Stimulated activated CD4-positive, alpha-beta T cell treated with anti-CD3 and anti-CD28 coated beads, TNF-alpha, amount 100 ng/mL, for 4 hours (primary cell): ENCODE results near the gene WNT6.
A peak's percentile ranks its signal among the peaks of the same experiment; 100 is the strongest.

ENCODE experiments used
- DNase-seq, 3 experiments: peaks; one replicate each; pipeline ENCODE4 v3.0.0-alpha.2; 2020; ENCODE audit warnings: low read depth in 3 of 3

Gene WNT6

GRCh38 chr2:218857371-218858137, 2.1 kb upstream of the WNT6 start:
- no peak for DNase-seq

DNA sequence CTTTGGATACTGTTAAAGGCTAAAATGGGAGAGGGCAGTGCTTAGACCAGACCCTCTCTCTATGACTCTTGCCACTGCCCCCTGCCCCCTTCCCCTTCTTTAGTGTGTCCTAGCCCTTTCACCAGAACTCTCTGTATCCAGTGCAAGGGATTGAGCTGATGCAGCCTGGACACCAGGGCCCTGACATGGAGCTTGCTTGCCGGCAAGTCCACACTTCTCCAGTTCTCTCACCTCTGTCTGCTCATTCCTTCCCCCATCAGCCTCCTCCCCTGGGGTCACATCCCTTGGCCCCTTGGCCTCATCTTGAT, 1.5 kb upstream of the WNT6 start:
- DNase-seq = no peak

DNA sequence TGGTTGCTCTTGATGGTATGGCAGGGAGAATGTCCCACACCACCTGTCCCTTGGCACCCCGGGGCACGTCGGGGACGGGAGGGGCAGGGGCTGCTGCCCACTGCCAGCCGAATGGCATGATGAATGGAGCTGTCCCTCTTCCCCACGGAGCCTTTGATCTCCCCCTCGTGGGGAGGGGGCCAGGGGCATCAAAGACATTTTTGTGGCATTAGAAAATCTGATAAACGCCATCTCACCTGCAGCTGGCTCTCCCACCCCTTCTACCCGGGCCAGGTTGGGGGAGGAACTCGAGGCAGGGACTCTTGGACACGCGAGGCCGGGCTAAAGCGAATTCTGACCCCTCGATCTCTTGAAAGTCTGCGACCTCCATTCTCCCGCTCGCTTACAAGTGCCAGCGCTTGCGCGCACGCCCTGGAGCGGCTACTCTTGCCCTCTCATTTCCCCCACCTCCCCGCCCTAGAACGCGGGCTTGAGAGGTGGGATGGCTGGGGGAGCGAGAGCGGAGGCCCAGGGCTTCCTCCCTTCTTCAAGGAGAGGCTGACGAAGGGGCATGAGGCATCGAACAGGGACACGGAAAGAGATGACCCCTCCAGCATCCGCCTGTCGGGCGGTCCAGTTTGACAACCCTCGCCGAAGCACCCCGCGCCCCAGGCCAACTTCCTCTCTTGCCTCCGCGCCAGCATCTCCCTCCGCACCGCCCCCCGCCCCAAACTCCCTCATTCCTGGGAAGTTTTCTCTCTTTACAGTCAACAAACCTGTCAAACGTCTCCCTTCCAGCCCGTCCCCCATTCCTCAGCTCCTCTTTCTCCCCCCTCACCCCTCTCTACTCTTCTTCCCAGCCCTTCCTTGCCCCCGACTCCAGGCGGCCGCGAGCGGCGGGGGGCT, 692 bp upstream of the WNT6 start:
- no peak for DNase-seq

DNA sequence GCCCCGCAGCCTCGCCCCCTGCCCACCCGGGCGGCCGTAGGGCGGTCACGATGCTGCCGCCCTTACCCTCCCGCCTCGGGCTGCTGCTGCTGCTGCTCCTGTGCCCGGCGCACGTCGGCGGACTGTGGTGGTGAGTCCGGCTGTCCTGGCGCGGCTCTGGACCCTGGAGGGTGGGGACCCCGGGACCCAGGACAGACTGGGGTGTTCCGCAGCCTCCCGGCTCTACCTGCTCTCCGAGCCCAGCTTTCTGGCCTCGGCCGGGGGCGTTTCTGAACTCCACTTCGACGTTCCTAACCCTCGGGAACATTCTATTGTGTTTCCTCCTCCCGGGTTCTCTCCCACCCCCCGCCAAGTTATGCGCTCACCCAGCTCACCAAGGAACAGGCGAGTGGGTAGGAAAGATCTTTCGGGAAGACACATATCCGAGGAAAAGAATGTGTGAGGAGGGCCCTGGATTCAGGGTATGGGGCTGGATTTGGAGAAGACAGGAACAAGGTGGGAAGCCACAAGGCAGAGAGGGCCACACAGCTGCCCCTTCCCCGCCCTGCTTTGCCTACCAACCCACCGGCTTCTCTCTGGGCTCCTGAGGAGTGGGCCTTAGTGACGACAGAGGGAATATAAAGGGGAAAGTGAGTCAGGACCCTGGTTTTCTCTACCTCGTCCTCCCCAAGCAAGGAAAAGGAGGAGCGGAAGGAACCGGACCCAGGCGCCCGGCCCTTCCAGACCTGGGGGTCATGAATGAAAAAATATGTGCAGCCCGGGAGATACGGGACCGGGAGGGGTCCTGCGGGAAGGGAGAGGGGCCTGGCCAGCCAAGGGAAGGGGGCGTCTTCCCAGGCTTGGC, 605 bp downstream of the WNT6 start:
- DNase-seq = no peak

DNA sequence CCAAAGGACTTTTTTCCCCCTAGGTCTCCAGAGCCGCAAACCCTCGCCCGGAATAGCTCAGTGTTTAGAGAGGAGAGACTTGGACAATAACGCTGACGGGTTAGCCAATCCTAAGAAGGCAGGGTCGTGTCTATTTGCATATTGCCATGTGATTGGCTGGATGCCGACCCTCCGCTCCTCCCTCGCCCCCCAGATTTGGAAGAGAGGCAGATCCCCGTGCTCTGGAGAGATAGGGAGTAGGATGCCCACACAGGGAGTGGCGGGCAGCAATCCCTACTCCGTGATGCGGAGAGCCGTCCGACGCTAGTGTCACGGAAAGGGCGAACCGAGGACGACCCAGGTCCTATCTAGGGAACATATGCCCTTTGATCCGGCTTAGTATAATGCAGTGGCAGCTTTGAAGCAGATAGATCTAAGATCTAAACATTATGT, 1.4 kb downstream of the WNT6 start:
- no peak for DNase-seq

DNA sequence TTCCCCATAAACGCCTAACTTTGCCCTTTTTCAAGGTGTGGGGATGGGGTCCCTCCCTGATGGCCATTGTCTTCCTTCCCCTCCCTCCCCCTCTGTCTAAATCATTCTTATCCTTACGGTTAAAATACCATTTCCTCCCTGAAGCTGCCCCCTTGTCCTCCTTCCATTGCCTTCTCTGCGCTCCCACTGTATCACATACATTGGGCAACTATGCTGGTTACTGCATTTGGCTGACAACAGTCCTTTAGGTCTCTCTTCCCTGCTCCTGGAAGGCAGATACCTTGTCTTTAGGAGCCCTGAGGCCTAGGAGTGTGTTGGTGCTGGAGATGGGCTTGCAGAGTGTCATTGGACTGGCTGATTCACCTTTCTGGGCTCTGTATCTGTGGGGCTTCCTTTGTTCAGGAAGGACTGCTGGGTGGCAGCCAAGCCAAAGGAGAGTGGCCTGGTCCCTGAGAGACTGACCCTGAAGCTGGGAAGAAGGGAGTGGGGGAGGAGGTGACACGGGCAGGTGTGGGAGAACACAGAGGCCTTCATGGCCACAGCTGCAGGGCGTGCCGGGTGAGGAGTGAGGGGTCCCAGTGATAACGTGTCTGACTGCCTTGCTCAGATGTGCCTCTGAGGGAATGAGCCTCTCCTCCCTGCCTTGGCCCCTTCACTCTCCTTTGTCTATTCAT, 2.2 kb downstream of the WNT6 start:
- DNase-seq = no peak

DNA sequence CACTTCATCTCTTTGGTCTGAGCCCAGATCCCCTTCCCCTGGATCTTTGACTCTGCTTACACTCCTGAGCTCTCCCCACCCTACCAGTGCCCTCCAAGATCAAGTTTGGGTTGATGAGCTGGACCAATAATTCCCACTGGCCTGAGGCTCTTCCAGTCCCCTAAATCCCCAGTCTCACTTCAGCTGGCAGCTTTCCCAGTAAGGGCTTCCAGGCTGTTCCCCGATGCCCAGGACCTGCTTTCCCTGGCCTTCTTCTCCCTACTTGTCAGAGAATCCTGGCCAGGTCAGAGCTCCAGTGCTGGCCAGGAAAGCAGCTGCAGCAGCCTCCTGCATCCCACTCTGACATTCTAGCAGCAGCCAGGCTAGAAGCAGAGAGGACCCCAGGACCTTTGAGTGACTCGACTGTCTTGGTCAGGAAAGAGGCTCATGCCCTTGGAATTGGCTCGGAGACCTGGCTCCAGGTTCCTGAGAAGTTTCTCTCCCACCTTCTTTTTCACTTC, 3.5 kb downstream of the WNT6 start:
- no peak for DNase-seq

GRCh38 chr2:218865396-218865795, 5.8 kb downstream of the WNT6 start:
- DNase-seq = no peak

GRCh38 chr2:218865999-218866398, 6.4 kb downstream of the WNT6 start:
- DNase-seq = no peak

DNA sequence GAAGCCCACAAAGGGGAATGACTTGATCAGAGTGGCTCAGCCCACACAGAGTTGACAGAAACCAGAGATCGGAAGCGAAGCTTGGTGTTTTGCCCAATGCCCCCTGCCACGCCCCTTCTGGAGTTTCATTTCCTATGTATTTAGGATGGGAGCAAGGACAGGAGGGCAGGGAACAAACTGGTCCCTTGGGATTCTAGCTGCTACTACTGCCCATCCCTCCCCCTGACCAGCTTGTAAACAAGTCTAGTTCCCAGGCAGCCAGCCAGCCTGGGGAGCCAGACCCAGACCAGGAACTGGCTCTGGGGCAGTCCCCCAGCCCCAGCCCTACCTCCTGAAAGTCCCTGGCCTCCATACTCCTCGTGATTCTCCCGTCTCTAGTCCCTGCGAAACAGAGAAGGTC, 8.3 kb downstream of the WNT6 start:
- DNase-seq = no peak

DNA sequence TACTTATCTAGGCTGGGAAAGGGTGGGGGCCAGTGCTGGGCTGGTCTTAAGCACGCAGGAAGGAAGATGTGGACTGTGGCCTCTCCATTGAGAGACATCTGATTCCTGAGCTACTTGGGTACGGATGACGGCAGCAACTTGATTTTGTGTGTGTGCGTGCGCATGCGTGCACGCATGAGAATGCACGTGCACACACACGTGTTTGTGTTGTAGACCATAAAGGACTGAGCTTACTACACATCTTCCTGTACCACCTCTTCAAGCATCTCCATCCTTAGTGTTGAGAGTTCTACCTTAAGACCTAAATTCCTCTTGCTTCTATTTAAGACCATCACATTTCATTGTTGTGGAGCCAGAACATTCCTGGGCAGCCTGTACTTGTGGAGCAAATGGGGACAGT, 9.5 kb downstream of the WNT6 start:
- DNase-seq = no peak

DNA sequence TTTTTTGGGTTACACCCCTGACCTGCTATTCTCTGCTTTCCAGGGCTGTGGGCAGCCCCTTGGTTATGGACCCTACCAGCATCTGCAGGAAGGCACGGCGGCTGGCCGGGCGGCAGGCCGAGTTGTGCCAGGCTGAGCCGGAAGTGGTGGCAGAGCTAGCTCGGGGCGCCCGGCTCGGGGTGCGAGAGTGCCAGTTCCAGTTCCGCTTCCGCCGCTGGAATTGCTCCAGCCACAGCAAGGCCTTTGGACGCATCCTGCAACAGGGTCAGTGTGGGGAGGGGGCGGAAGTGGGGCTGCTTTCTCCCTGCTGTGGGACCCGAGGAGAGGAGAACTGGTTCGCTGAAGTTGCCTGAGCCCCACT, 11.4 kb downstream of the WNT6 start:
- DNase-seq = no peak

GRCh38 chr2:218871345-218872302, 12.0 kb downstream of the WNT6 start:
- DNase-seq = peak in 1 of 3 experiments; percentile 26

- no peak for DNase-seq
These were observed 13.2 kb downstream of the WNT6 start for GRCh38 chr2:218872645-218873358.

DNA sequence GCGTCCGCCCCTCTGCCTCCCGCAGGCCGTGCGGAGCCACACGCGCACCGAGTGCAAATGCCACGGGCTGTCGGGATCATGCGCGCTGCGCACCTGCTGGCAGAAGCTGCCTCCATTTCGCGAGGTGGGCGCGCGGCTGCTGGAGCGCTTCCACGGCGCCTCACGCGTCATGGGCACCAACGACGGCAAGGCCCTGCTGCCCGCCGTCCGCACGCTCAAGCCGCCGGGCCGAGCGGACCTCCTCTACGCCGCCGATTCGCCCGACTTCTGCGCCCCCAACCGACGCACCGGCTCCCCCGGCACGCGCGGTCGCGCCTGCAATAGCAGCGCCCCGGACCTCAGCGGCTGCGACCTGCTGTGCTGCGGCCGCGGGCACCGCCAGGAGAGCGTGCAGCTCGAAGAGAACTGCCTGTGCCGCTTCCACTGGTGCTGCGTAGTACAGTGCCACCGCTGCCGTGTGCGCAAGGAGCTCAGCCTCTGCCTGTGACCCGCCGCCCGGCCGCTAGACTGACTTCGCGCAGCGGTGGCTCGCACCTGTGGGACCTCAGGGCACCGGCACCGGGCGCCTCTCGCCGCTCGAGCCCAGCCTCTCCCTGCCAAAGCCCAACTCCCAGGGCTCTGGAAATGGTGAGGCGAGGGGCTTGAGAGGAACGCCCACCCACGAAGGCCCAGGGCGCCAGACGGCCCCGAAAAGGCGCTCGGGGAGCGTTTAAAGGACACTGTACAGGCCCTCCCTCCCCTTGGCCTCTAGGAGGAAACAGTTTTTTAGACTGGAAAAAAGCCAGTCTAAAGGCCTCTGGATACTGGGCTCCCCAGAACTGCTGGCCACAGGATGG, 14.0 kb downstream of the WNT6 start:
- no peak for DNase-seq

DNA sequence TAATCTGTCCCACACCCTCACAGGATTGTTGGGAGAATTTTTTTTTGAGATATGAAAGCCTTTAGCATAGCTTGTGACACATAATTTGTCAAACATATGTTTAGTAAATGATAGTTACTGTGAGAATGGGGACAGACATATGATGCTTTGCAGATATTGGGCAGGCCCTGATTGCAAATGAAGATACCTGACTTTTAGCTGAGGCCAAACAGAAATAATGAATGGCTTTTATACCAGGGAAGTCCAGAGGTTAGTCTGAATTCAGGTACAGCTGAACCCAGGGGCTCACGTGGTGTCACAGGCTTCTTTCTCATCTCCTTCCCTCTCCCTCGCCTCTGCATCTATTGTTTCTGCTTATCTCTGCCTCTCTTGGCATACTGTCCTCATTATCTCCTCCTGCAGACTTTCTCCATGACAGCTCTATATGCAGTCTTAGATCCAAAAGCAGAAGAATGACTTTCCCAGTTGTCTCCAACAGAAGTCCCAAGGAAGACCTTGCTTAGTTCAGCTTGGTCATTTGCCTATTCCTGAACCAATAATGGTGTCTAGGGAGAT, 16.2 kb downstream of the WNT6 start:
- DNase-seq = no peak

DNA sequence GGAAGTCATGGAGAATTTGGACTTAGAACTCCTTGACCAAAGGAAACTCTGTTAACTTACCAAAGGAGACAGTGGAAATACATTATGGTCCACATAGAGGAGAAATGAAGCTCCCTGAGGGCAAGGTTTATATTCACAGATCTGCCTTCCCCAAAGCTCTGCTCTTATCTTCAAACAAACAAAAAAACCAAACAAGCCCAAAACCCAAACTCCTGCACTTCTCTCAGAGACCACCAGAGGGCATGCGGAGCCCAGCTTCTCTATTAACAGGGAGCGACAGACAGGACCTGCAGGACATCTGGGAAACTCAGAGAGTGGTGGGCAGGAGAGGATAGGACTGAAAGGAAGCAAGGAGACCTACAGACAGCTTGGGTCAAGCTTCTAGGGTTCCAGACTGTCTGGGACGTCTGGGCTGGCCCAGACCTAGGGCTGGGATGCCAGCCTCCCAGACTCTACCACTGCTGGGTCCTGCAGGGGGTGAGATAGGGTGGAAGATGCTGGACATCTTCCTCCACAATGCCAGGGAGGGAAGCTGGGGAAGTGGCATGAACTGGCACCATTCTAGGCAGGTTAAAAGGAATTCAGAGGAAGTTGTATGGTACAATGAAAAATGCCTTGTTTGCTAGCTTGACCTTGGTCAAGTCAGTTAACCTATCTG, 17.1 kb downstream of the WNT6 start:
- DNase-seq = peak in 2 of 3 experiments; percentile 58 to 62

DNA sequence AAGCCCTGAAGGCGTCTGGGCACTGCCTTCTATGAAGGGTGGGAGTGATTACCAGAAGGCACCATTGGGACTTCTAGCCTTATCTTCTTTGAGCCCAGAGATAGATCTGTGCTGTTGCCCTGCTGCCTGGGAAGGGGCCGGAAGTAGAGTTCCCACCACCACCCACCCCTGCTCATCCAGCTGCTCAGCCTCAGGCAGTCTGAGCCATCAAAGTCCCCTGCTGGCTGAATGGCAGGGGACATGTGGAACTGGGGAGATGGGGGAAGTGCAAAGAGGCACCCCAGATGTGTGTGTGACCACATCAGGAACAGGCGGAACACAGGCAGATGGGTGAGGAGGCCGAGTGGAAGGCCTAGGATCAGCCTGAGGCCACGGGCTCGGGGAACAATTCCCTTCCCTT, 17.7 kb downstream of the WNT6 start:
- DNase-seq = no peak
